OCI-LY7 (cell line): ENCODE data around the gene ZIC2.

Experiments
- CTCF ChIP-seq: fragments of 200-600 bp; sonication (generic); conservative IDR thresholded peaks from 2 replicates; pipeline ENCODE4 v1.5.1; 2014; ENCODE audit warnings: mild to moderate bottlenecking, antibody characterized with exemption, low read length, moderate library complexity, mixed read lengths
- EZH2phosphoT487 ChIP-seq: fragments of 200-600 bp; sonication (generic); IDR thresholded peaks from 2 replicates; pipeline ENCODE4 v1.6.1; 2018; ENCODE audit warnings: low read depth, borderline replicate concordance, mild to moderate bottlenecking, mixed run types, antibody characterized with exemption, low read length, moderate library complexity, mixed read lengths

- TF ChIP-seq CTCF (no peak), EZH2phosphoT487 (no peak)
These were observed 7.2 kb upstream of the ZIC2 start for GRCh38 chr13:99974296-99974938.
